Duodenal mucosa (tissue), 2 donors: Measurements from ENCODE around the gene TMEM164.
"Not testable (repeated sequence)": the region's sequence is repeated elsewhere in the genome, so short reads cannot be mapped to it uniquely, and the experiment has no call there.

Experiments
- H3K27ac ChIP-seq: one replicate; pipeline ENCODE4 v1.7.0; 2013; ENCODE audit warnings: low read depth, low read length
- H3K27me3 ChIP-seq, 2 donors: one replicate each; pipeline ENCODE4 v1.7.0; 2013; ENCODE audit warnings: low read length in 2 of 2, control low read depth in 1 of 2; ENCODE audit not compliant: insufficient read depth in 2 of 2, control insufficient read depth in 1 of 2
- H3K36me3 ChIP-seq, 2 donors: one replicate each; pipeline ENCODE4 v1.7.0; 2013; ENCODE audit warnings: low read length in 2 of 2, control low read depth in 1 of 2; ENCODE audit not compliant: insufficient read depth in 2 of 2, control insufficient read depth in 1 of 2
- H3K4me1 ChIP-seq, 2 donors: one replicate each; pipeline ENCODE4 v1.7.0; 2013; ENCODE audit warnings: low read length in 2 of 2, control low read depth in 1 of 2; ENCODE audit not compliant: insufficient read depth in 2 of 2, control insufficient read depth in 1 of 2
- H3K4me3 ChIP-seq, 2 donors: one replicate each; pipeline ENCODE4 v1.7.0; 2013; ENCODE audit warnings: low read length in 2 of 2, low read depth in 1 of 2
- H3K9ac ChIP-seq, 2 donors: one replicate each; pipeline ENCODE4 v1.7.0; 2013; ENCODE audit warnings: low read length in 2 of 2, low read depth in 1 of 2
- H3K9me3 ChIP-seq, 2 donors: one replicate each; pipeline ENCODE4 v1.7.0; 2013; ENCODE audit warnings: low read length in 2 of 2, control low read depth in 1 of 2; ENCODE audit not compliant: control insufficient read depth in 1 of 2

Gene TMEM164

GRCh38 chrX:110002300-110003166 is at the start of gene TMEM164:
Gene TMEM164 (plus strand): TSS chrX:110003114. CDS start chrX:110003775, 661 bp downstream.
- H3K4me1 ChIP-seq = peaks cover 16 to 38% of the 10 kb centered on the region in 2 donors
- H3K27me3 ChIP-seq = no peaks in the 10 kb centered on the region
- H3K9ac ChIP-seq = peak within 1 kb of the TSS; percentile 73 to 74
- H3K36me3 ChIP-seq = no peaks in the 10 kb centered on the region
- H3K9me3 ChIP-seq = no peaks in the 10 kb centered on the region
- H3K27ac ChIP-seq = peak within 1 kb of the TSS; percentile 84
- H3K4me3 ChIP-seq = peak within 1 kb of the TSS; percentile 70 to 78

- Histone ChIP-seq H3K9ac (no peak overlapping the region), H3K9me3 (no peaks in the 10 kb centered on the region), H3K4me3 (no peak overlapping the region), H3K27me3 (no peaks in the 10 kb centered on the region), H3K36me3 (no peaks in the 10 kb centered on the region), H3K27ac (no peak overlapping the region), H3K4me1 (no peaks in the 10 kb centered on the region)
These were observed 48.6 kb upstream of the TMEM164 start for GRCh38 chrX:109954333-109954732.

GRCh38 chrX:109954955-109955354 is 48.0 kb upstream of the TMEM164 start:
- Histone ChIP-seq H3K4me1 (no peaks in the 10 kb centered on the region), H3K9ac (no peak overlapping the region), H3K9me3 (no peaks in the 10 kb centered on the region), H3K4me3 (no peak overlapping the region), H3K36me3 (no peaks in the 10 kb centered on the region), H3K27ac (no peak overlapping the region), H3K27me3 (no peaks in the 10 kb centered on the region)

- Histone ChIP-seq H3K9me3 (no peaks in the 10 kb centered on the region), H3K4me3 (no peak overlapping the region), H3K9ac (no peak overlapping the region), H3K4me1 (no peaks in the 10 kb centered on the region), H3K36me3 (no peaks in the 10 kb centered on the region), H3K27ac (no peak overlapping the region), H3K27me3 (no peaks in the 10 kb centered on the region)
These were observed 44.6 kb upstream of the TMEM164 start for GRCh38 chrX:109958266-109958665.

GRCh38 chrX:109959356-109959871 is 43.5 kb upstream of the TMEM164 start:
- Histone ChIP-seq H3K36me3 (no peaks in the 10 kb centered on the region), H3K27ac (no peak overlapping the region), H3K27me3 (no peaks in the 10 kb centered on the region), H3K9me3 (no peaks in the 10 kb centered on the region), H3K4me1 (no peaks in the 10 kb centered on the region), H3K4me3 (no peak overlapping the region), H3K9ac (no peak overlapping the region)

GRCh38 chrX:109964390-109964789 is 38.5 kb upstream of the TMEM164 start:
- Histone ChIP-seq H3K27ac (no peak overlapping the region), H3K27me3 (no peaks in the 10 kb centered on the region), H3K4me3 (no peak overlapping the region), H3K9ac (no peak overlapping the region), H3K9me3 (no peaks in the 10 kb centered on the region), H3K36me3 (no peaks in the 10 kb centered on the region), H3K4me1 (no peaks in the 10 kb centered on the region)

- no peaks in the 10 kb centered on the region for H3K36me3 ChIP-seq
- H3K4me1 ChIP-seq = no peaks in the 10 kb centered on the region
- no peak overlapping the region for H3K4me3 ChIP-seq
- H3K9me3 ChIP-seq = no peaks in the 10 kb centered on the region
- no peaks in the 10 kb centered on the region for H3K27me3 ChIP-seq
- no peak overlapping the region for H3K9ac ChIP-seq
- H3K27ac ChIP-seq = no peak overlapping the region
These were observed 36.7 kb upstream of the TMEM164 start for GRCh38 chrX:109966246-109966645.

- H3K27ac ChIP-seq = no peak overlapping the region
- H3K4me1 ChIP-seq = no peaks in the 10 kb centered on the region
- H3K9me3 ChIP-seq = no peaks in the 10 kb centered on the region
- H3K9ac ChIP-seq = no peak overlapping the region
- H3K36me3 ChIP-seq = no peaks in the 10 kb centered on the region
- H3K27me3 ChIP-seq = no peaks in the 10 kb centered on the region
- no peak overlapping the region for H3K4me3 ChIP-seq
These were observed 35.8 kb upstream of the TMEM164 start for GRCh38 chrX:109967156-109967555.

- not testable (repeated sequence) for H3K27ac ChIP-seq, H3K9ac ChIP-seq, H3K4me1 ChIP-seq, H3K27me3 ChIP-seq, H3K36me3 ChIP-seq, H3K9me3 ChIP-seq, H3K4me3 ChIP-seq
These were observed 32.1 kb upstream of the TMEM164 start for GRCh38 chrX:109970841-109971240.

GRCh38 chrX:109974906-109975655 is 27.8 kb upstream of the TMEM164 start:
- H3K4me3 ChIP-seq = no peak overlapping the region
- no peaks in the 10 kb centered on the region for H3K4me1 ChIP-seq
- no peaks in the 10 kb centered on the region for H3K9me3 ChIP-seq
- no peaks in the 10 kb centered on the region for H3K36me3 ChIP-seq
- H3K9ac ChIP-seq = no peak overlapping the region
- H3K27me3 ChIP-seq = no peaks in the 10 kb centered on the region
- H3K27ac ChIP-seq = no peak overlapping the region
